ENCODE measurements around the gene POC5.

The POC5 gene

GRCh38 chr5:75712091-75712490 is 5.1 kb downstream of the POC5 start:
- TF ChIP-seq GATA2 (IDR thresholded peaks at IDR 0.05; ENCODE audit: low read depth, low read length) (no peak), GATA3 (IDR thresholded peaks at IDR 0.05; ENCODE audit: low read depth, low read length) (no peak)

- TF ChIP-seq GATA2 (IDR thresholded peaks at IDR 0.05; ENCODE audit: low read depth, low read length): no peak
- no peak for TF ChIP-seq GATA3 (IDR thresholded peaks at IDR 0.05; ENCODE audit: low read depth, low read length)
These were observed 6.1 kb downstream of the POC5 start for GRCh38 chr5:75711151-75711550.

GRCh38 chr5:75710637-75711036 is 6.6 kb downstream of the POC5 start:
- TF ChIP-seq GATA2 (IDR thresholded peaks at IDR 0.05; ENCODE audit: low read depth, low read length): no peak
- no peak for TF ChIP-seq GATA3 (IDR thresholded peaks at IDR 0.05; ENCODE audit: low read depth, low read length)

GRCh38 chr5:75707911-75708509 is 9.2 kb downstream of the POC5 start:
- no peak for TF ChIP-seq GATA3 (IDR thresholded peaks at IDR 0.05; ENCODE audit: low read depth, low read length)
- no peak for TF ChIP-seq GATA2 (IDR thresholded peaks at IDR 0.05; ENCODE audit: low read depth, low read length)

GRCh38 chr5:75706775-75707174 is 10.5 kb downstream of the POC5 start:
- TF ChIP-seq GATA3 (IDR thresholded peaks at IDR 0.05; ENCODE audit: low read depth, low read length): no peak
- TF ChIP-seq GATA2 (IDR thresholded peaks at IDR 0.05; ENCODE audit: low read depth, low read length): no peak

- TF ChIP-seq GATA2 (IDR thresholded peaks at IDR 0.05; ENCODE audit: low read depth, low read length): no peak
- TF ChIP-seq GATA3 (IDR thresholded peaks at IDR 0.05; ENCODE audit: low read depth, low read length): no peak
These were observed 11.2 kb downstream of the POC5 start for GRCh38 chr5:75706016-75706415.

GRCh38 chr5:75701856-75702255 is 15.4 kb downstream of the POC5 start:
- no peak for TF ChIP-seq GATA3 (IDR thresholded peaks at IDR 0.05; ENCODE audit: low read depth, low read length)
- no peak for TF ChIP-seq GATA2 (IDR thresholded peaks at IDR 0.05; ENCODE audit: low read depth, low read length)

- TF ChIP-seq GATA2 (IDR thresholded peaks at IDR 0.05; ENCODE audit: low read depth, low read length): no peak
These were observed 22.5 kb downstream of the POC5 start for GRCh38 chr5:75694781-75695180.

GRCh38 chr5:75690669-75691068 is 26.6 kb downstream of the POC5 start:
- TF ChIP-seq GATA2 (IDR thresholded peaks at IDR 0.05; ENCODE audit: low read depth, low read length) (peak; percentile 24; the same call in 1 of the 2 replicates), GATA3 (IDR thresholded peaks at IDR 0.05; ENCODE audit: low read depth, low read length) (peak; percentile 61; the same call in 1 of the 2 replicates)

- TF ChIP-seq GATA3 (IDR thresholded peaks at IDR 0.05; ENCODE audit: low read depth, low read length) (no peak), GATA2 (IDR thresholded peaks at IDR 0.05; ENCODE audit: low read depth, low read length) (no peak)
These were observed 30.8 kb downstream of the POC5 start for GRCh38 chr5:75686480-75686879.

GRCh38 chr5:75685141-75685540 is 32.1 kb downstream of the POC5 start:
- TF ChIP-seq GATA3 (IDR thresholded peaks at IDR 0.05; ENCODE audit: low read depth, low read length) (no peak), GATA2 (IDR thresholded peaks at IDR 0.05; ENCODE audit: low read depth, low read length) (no peak)

- TF ChIP-seq GATA3 (IDR thresholded peaks at IDR 0.05; ENCODE audit: low read depth, low read length) (no peak), GATA2 (IDR thresholded peaks at IDR 0.05; ENCODE audit: low read depth, low read length) (no peak)
These were observed 36.0 kb downstream of the POC5 start for GRCh38 chr5:75681125-75681830.

GRCh38 chr5:75678155-75678554 is 39.1 kb downstream of the POC5 start:
- TF ChIP-seq GATA3 (IDR thresholded peaks at IDR 0.05; ENCODE audit: low read depth, low read length) (no peak), GATA2 (IDR thresholded peaks at IDR 0.05; ENCODE audit: low read depth, low read length) (no peak)

GRCh38 chr5:75677607-75678006 is 39.6 kb downstream of the POC5 start:
- no peak for TF ChIP-seq GATA3 (IDR thresholded peaks at IDR 0.05; ENCODE audit: low read depth, low read length)
- TF ChIP-seq GATA2 (IDR thresholded peaks at IDR 0.05; ENCODE audit: low read depth, low read length): no peak

- TF ChIP-seq GATA2 (IDR thresholded peaks at IDR 0.05; ENCODE audit: low read depth, low read length): peak; percentile 98
- TF ChIP-seq GATA3 (IDR thresholded peaks at IDR 0.05; ENCODE audit: low read depth, low read length): peak; percentile 99
These were observed 41.5 kb downstream of the POC5 start for GRCh38 chr5:75675783-75676182.
